Measurements from ENCODE around the gene PILRB.
"Not testable (repeated sequence)": the region's sequence is repeated elsewhere in the genome, so short reads cannot be mapped to it uniquely, and the experiment has no call there.

PILRB gene

GRCh38 chr7:100376066-100376465 is 18.1 kb downstream of the PILRB start:
- no peaks in the 10 kb centered on the region for H3K36me3 ChIP-seq (ENCODE audit: control insufficient read depth, insufficient read depth, low read length)
- no peaks in the 10 kb centered on the region for H3K9me3 ChIP-seq (ENCODE audit: control insufficient read depth, low read length)
- no peak overlapping the region for H3K27ac ChIP-seq (ENCODE audit: low read depth, low read length, severe bottlenecking)
- H3K4me3 ChIP-seq (ENCODE audit: extremely low read depth, insufficient read depth, low read length, poor library complexity, severe bottlenecking) = no peak overlapping the region
- WGBS, 2 experiments (ENCODE audit: insufficient coverage in 2 of 2) = 100% methylated on average over 3 of the region's 3 CpGs; no CpG with 5 or more reads in 1 of the 2 experiments
- peaks cover 8% of the 10 kb centered on the region for H3K4me1 ChIP-seq (ENCODE audit: control insufficient read depth, insufficient read depth, low read length, poor library complexity, severe bottlenecking)

GRCh38 chr7:100378114-100378755 is 20.3 kb downstream of the PILRB start:
- no peaks in the 10 kb centered on the region for H3K36me3 ChIP-seq (ENCODE audit: control insufficient read depth, insufficient read depth, low read length)
- no peak overlapping the region for H3K27ac ChIP-seq (ENCODE audit: low read depth, low read length, severe bottlenecking)
- 80 to 100% methylated on average over 1 to 3 of the region's 4 CpGs for WGBS, 2 experiments (ENCODE audit: insufficient coverage in 2 of 2)
- no peak overlapping the region for H3K4me3 ChIP-seq (ENCODE audit: extremely low read depth, insufficient read depth, low read length, poor library complexity, severe bottlenecking)
- H3K4me1 ChIP-seq (ENCODE audit: control insufficient read depth, insufficient read depth, low read length, poor library complexity, severe bottlenecking) = no peaks in the 10 kb centered on the region
- no peaks in the 10 kb centered on the region for H3K9me3 ChIP-seq (ENCODE audit: control insufficient read depth, low read length)

- no peaks in the 10 kb centered on the region for H3K9me3 ChIP-seq (ENCODE audit: control insufficient read depth, low read length)
- WGBS, 2 experiments (ENCODE audit: insufficient coverage in 2 of 2) = 86 to 100% methylated on average over 1 of the region's 4 CpGs
- no peaks in the 10 kb centered on the region for H3K36me3 ChIP-seq (ENCODE audit: control insufficient read depth, insufficient read depth, low read length)
- no peaks in the 10 kb centered on the region for H3K4me1 ChIP-seq (ENCODE audit: control insufficient read depth, insufficient read depth, low read length, poor library complexity, severe bottlenecking)
- H3K27ac ChIP-seq (ENCODE audit: low read depth, low read length, severe bottlenecking) = no peak overlapping the region
- H3K4me3 ChIP-seq (ENCODE audit: extremely low read depth, insufficient read depth, low read length, poor library complexity, severe bottlenecking) = no peak overlapping the region
These were observed 22.3 kb downstream of the PILRB start for GRCh38 chr7:100380196-100380595.

- H3K4me3 ChIP-seq (ENCODE audit: extremely low read depth, insufficient read depth, low read length, poor library complexity, severe bottlenecking); H3K27ac ChIP-seq (ENCODE audit: low read depth, low read length, severe bottlenecking); H3K4me1 ChIP-seq (ENCODE audit: control insufficient read depth, insufficient read depth, low read length, poor library complexity, severe bottlenecking); H3K36me3 ChIP-seq (ENCODE audit: control insufficient read depth, insufficient read depth, low read length); H3K9me3 ChIP-seq (ENCODE audit: control insufficient read depth, low read length): not testable (repeated sequence)
- WGBS, 2 experiments (ENCODE audit: insufficient coverage in 2 of 2) = 93 to 96% methylated on average over 23 to 44 of the region's 49 CpGs
These were observed 23.8 kb downstream of the PILRB start for GRCh38 chr7:100381531-100382233.

GRCh38 chr7:100382234-100382853 is 24.4 kb downstream of the PILRB start:
- H3K27ac ChIP-seq (ENCODE audit: low read depth, low read length, severe bottlenecking); H3K36me3 ChIP-seq (ENCODE audit: control insufficient read depth, insufficient read depth, low read length); H3K9me3 ChIP-seq (ENCODE audit: control insufficient read depth, low read length); H3K4me3 ChIP-seq (ENCODE audit: extremely low read depth, insufficient read depth, low read length, poor library complexity, severe bottlenecking); H3K4me1 ChIP-seq (ENCODE audit: control insufficient read depth, insufficient read depth, low read length, poor library complexity, severe bottlenecking): not testable (repeated sequence)
- 92 to 96% methylated on average over 3 to 7 of the region's 8 CpGs for WGBS, 2 experiments (ENCODE audit: insufficient coverage in 2 of 2)

GRCh38 chr7:100384628-100385294 is 26.8 kb downstream of the PILRB start:
- Histone ChIP-seq H3K4me3 (ENCODE audit: extremely low read depth, insufficient read depth, low read length, poor library complexity, severe bottlenecking) (no peak overlapping the region), H3K9me3 (ENCODE audit: control insufficient read depth, low read length) (no peaks in the 10 kb centered on the region), H3K36me3 (ENCODE audit: control insufficient read depth, insufficient read depth, low read length) (no peaks in the 10 kb centered on the region), H3K27ac (ENCODE audit: low read depth, low read length, severe bottlenecking) (no peak overlapping the region), H3K4me1 (ENCODE audit: control insufficient read depth, insufficient read depth, low read length, poor library complexity, severe bottlenecking) (no peaks in the 10 kb centered on the region)
- 92 to 94% methylated on average over 5 to 6 of the region's 6 CpGs for WGBS, 2 experiments (ENCODE audit: insufficient coverage in 2 of 2)

- no peak overlapping the region for H3K27ac ChIP-seq (ENCODE audit: low read depth, low read length, severe bottlenecking)
- no peak overlapping the region for H3K4me3 ChIP-seq (ENCODE audit: extremely low read depth, insufficient read depth, low read length, poor library complexity, severe bottlenecking)
- 83 to 100% methylated on average over 1 to 2 of the region's 5 CpGs for WGBS, 2 experiments (ENCODE audit: insufficient coverage in 2 of 2)
- no peaks in the 10 kb centered on the region for H3K9me3 ChIP-seq (ENCODE audit: control insufficient read depth, low read length)
- no peaks in the 10 kb centered on the region for H3K36me3 ChIP-seq (ENCODE audit: control insufficient read depth, insufficient read depth, low read length)
- H3K4me1 ChIP-seq (ENCODE audit: control insufficient read depth, insufficient read depth, low read length, poor library complexity, severe bottlenecking) = no peaks in the 10 kb centered on the region
These were observed 29.0 kb downstream of the PILRB start for GRCh38 chr7:100386940-100387339.

- Histone ChIP-seq H3K27ac (ENCODE audit: low read depth, low read length, severe bottlenecking) (no peak overlapping the region), H3K36me3 (ENCODE audit: control insufficient read depth, insufficient read depth, low read length) (no peaks in the 10 kb centered on the region), H3K4me3 (ENCODE audit: extremely low read depth, insufficient read depth, low read length, poor library complexity, severe bottlenecking) (no peak overlapping the region), H3K9me3 (ENCODE audit: control insufficient read depth, low read length) (no peaks in the 10 kb centered on the region), H3K4me1 (ENCODE audit: control insufficient read depth, insufficient read depth, low read length, poor library complexity, severe bottlenecking) (no peaks in the 10 kb centered on the region)
- WGBS, 2 experiments (ENCODE audit: insufficient coverage in 2 of 2) = 83 to 100% methylated on average over 1 of the region's 2 CpGs
These were observed 29.8 kb downstream of the PILRB start for GRCh38 chr7:100387695-100388094.

GRCh38 chr7:100389437-100390088 is 31.6 kb downstream of the PILRB start:
- 71 to 89% methylated on average over 6 to 8 of the region's 9 CpGs for WGBS, 2 experiments (ENCODE audit: insufficient coverage in 2 of 2)
- Histone ChIP-seq H3K27ac (ENCODE audit: low read depth, low read length, severe bottlenecking) (no peak overlapping the region), H3K4me3 (ENCODE audit: extremely low read depth, insufficient read depth, low read length, poor library complexity, severe bottlenecking) (no peak overlapping the region), H3K4me1 (ENCODE audit: control insufficient read depth, insufficient read depth, low read length, poor library complexity, severe bottlenecking) (no peaks in the 10 kb centered on the region), H3K9me3 (ENCODE audit: control insufficient read depth, low read length) (no peaks in the 10 kb centered on the region), H3K36me3 (ENCODE audit: control insufficient read depth, insufficient read depth, low read length) (no peaks in the 10 kb centered on the region)

- H3K4me1 ChIP-seq (ENCODE audit: control insufficient read depth, insufficient read depth, low read length, poor library complexity, severe bottlenecking) = no peaks in the 10 kb centered on the region
- H3K4me3 ChIP-seq (ENCODE audit: extremely low read depth, insufficient read depth, low read length, poor library complexity, severe bottlenecking) = no peak overlapping the region
- no peaks in the 10 kb centered on the region for H3K9me3 ChIP-seq (ENCODE audit: control insufficient read depth, low read length)
- no peaks in the 10 kb centered on the region for H3K36me3 ChIP-seq (ENCODE audit: control insufficient read depth, insufficient read depth, low read length)
- 80 to 81% methylated on average over 1 to 2 of the region's 3 CpGs for WGBS, 2 experiments (ENCODE audit: insufficient coverage in 2 of 2)
- H3K27ac ChIP-seq (ENCODE audit: low read depth, low read length, severe bottlenecking) = no peak overlapping the region
These were observed 32.5 kb downstream of the PILRB start for GRCh38 chr7:100390286-100391009.
